SH-SY5Y (cell line): ENCODE measurements around the gene TANGO2.

Experiments used
- GATA2 ChIP-seq: IDR thresholded peaks from 2 replicates; pipeline ENCODE4 v1.6.1; 2011; ENCODE audit warnings: mild to moderate bottlenecking, low read depth, low read length
- GATA3 ChIP-seq: IDR thresholded peaks from 2 replicates; pipeline ENCODE4 v1.6.1; 2011; ENCODE audit warnings: low read depth, mild to moderate bottlenecking, low read length, moderate library complexity

TANGO2 gene

DNA sequence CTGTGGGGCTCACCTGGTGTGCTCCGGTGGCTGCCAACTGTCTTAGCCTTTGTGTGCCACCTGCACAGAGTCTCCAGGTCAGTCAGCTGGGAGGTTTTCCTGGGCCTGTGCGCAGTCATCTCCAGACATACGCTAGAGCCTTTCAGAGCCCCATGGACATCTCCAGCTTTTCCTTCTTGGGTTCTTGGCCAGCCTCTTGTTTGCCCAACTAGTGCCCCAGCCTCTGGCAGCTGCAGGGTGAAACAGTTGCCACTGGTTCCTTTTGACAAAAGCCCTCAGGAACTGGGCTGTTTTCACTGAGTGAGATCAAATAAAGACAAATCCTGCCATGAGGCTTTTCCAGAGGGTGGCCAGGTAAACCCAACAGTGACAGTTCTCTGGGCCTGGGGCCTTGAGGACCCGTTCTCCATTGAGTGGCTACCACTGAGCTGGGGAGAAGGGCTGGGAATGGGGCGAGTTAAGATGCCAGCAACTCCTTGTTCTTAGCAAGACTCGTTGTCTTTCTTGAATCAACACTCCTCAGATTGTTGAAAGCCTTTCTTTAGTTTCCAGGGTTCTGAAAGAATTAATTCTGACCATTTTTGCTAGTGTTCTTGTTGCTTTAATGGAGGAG, 78.3 kb downstream of the TANGO2 start:
- TF ChIP-seq GATA3 (no peak), GATA2 (no peak)

DNA sequence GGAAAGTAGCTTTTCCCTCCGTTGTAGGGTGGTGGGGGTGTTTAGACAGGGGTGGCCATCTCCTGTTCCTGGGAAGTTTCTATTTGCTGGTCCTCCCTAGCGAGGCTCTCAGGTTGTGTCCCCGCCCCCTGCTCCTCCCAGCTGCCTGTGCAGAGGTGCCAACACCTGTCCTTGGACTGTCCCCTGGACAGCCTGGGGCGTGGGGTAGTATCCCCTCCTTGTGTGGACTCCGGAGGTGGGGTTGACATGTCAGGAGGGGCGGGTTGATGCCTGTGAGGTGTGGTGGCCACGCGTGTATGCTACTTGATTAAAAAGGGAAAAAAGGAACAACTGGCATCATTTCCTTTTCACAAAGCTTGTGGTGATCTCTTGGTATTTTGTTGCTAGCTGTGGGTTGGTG, 80.7 kb downstream of the TANGO2 start:
- TF ChIP-seq GATA2 = no peak
- no peak for TF ChIP-seq GATA3

DNA sequence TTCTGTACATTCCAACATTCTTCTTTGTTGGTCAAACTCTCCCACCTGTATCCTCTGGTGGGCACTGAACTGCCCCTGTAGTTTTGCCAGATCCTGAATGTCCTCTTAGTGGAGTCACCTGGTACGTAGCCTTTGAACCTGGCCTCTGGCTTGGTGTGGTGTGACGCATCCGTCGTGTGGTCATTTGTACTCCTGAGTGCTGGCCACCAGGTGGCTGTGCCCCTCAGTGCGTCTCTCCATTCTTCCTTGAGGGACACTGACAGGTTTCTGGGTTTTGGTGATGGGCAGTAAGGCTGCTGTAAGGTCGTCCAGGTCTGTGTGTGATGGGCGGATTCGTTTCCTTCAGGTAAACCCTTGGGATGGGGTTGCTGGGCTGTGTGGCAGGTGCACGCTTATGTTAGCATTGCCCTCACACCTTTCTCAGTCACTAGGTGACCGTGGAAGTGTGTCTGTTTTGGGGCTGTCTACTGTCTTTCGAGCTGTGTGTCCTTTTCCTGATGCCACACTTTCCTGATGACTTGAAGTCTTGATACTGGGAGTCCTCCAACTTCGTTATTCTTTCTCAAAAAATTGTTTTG, 81.4 kb downstream of the TANGO2 start:
- TF ChIP-seq GATA3 (no peak), GATA2 (no peak)

DNA sequence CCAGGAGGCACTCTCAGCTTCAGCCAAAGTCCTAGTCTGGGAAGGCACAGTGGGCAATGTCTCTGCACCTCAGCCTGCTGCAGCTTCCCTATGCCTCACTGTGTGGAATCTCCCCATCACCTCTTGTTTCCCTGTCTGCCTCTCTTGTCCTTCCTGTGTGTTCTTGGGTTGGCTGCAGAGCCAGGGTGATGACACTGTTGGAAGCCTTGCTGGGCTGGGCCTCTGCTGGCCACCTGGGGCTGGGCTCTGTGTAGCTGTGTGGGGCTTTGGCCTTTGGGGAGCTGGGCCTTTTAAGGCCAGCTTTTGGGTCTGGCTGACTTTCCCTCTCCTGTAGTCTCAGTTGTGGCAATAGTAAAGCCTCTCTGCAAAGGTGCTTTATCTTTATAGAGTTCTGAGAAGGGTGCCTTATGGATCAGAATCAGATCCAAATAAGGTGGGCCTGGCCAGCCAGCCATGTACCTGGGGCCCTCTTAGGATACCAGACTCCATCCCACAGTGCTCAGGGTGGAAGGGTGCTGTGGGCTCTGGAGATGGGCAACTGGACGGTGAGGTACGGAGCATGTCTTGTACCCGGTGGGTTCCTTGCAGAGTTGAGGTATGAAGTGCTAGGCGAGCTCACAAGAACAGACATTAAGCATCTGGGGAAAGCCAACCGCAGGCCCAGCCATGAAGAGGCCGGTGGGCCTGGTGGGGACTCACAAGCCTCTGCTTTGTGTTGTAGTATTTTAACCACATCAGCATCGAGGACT, 84.7 kb downstream of the TANGO2 start:
- no peak for TF ChIP-seq GATA2
- TF ChIP-seq GATA3 = no peak

DNA sequence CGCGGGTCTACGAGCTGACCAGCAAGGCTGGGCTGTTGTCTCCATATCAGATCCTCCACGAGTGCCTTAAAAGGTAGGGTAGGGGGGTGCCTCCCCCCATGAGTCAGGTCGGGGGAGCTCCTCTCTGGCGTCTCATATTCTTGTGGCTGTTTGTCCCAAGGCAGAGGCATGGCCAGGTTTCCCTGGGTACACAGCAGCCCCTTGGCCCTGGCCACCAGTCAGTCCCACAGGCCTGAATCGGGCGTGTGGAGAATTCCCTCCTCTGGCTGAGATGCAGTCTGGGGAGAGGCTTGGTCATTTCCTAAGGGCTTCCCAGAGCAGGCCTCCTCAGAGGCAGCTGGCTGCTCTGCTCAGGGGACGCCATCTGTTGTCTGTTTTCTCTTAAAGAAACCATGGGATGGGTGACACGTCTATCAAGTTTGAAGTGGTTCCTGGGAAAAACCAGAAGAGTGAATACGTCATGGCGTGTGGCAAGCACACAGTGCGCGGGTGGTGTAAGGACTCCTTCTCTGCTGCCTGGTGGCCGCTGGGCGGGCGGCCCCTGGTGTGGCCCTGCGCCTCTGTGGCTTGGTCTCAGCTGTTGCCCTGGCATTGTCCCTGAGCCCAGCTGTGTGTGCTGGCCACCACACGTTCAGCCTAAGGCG, 85.4 kb downstream of the TANGO2 start:
- TF ChIP-seq GATA2 = no peak
- TF ChIP-seq GATA3 = no peak

DNA sequence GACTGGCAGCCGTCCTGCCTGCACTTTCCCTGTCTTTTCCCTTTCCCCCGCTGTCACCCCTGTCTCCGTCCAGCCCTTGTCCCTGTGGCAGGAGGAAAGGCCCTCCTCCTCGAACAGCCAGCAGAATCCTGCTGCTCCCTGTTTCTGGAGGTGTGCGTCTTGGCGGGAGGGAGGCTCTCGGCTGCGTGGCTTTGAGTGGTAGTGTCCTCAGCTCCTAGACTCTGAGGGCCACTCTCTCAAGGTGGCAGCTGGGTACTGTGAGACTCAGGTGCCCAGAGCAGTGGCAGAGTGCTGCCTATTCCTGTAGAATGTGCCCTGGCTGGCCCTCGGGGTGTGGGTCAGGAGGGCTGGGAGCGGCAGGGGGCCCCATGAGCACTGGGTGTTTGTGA, 85.9 kb downstream of the TANGO2 start:
- TF ChIP-seq GATA2 = no peak
- no peak for TF ChIP-seq GATA3

DNA sequence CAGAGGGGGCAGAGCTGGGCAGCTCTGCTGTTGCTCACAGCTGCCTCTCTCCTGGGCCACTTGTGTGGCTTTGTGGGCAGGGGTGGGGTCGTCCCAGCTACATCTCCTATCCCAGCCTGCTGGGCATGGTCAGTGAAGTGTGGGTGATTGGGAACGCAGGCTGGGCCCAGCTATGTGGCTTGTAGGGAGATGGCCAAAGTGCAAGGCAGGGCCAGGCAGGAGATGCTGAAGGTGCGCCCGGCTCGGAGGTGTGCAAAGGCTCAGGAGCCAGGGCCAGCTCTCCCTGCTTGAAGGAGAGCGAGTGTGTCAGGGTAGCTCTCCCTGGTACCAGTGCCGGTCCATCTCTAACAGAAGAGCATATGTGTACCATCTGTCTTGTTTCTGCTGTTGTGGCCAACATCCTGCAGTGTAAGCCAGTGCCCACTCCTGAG, 86.6 kb downstream of the TANGO2 start:
- TF ChIP-seq GATA2 (no peak), GATA3 (no peak)

DNA sequence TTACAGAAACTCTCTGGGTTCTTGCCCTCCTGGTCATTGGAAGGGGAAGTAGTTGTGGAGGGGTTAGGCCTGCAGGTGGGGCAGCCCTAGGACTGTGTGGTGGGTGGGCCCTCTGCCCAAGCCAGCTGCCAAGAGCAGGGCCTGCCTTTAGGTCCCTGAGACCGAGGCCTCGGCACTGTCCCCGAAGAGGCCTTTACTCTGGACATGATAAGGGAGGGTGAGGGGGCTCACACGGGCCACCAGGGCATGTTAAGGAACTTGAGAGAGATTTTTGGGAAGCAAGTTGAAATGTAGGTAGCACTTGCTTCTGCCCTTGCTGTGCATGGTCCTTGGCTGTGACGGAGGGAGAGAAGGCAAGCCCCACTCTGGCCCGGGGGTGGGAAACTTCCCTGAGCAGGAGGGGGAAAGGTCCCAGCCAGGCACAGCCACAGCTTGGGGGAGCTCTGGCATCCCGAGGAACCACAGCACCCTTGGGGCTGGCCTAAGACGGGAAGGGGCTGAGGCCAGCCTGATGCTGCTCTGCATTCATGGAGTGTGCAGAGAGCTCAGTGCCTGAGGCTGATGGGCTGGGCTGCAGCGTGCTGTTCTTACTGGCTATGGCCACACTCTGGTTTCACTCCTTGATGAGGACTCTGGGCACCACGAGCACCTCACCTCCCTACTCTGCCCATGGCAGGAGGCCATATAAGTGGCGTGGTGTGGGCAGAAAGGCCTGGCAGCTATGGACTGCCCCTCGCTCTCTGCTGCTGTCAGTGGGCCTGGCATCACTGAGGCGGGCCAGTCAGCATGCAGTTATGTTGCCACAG, 87.2 kb downstream of the TANGO2 start:
- TF ChIP-seq GATA2 (no peak), GATA3 (no peak)

DNA sequence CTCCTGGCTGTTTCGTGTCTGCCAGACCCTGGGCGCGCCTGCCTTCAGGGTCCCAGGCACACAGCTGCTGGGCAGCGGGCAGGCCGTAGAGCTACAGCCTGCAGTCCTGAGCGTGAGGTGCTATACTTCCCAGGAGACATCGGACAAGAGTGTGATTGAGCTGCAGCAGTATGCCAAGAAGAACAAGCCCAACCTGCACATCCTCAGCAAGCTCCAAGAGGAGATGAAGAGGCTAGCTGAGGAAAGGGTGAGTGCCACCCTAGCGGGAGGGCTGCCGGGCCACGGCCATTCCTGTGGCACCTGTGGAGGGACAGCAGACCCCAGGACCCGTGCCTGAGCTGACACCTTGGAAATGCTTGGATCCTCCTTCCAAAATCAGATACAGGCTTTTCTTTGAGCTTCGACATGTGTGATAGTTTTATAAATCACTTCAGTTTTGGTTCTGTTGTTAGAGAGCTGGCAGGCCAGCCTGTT, 87.9 kb downstream of the TANGO2 start:
- TF ChIP-seq GATA3 = no peak
- TF ChIP-seq GATA2 = no peak

DNA sequence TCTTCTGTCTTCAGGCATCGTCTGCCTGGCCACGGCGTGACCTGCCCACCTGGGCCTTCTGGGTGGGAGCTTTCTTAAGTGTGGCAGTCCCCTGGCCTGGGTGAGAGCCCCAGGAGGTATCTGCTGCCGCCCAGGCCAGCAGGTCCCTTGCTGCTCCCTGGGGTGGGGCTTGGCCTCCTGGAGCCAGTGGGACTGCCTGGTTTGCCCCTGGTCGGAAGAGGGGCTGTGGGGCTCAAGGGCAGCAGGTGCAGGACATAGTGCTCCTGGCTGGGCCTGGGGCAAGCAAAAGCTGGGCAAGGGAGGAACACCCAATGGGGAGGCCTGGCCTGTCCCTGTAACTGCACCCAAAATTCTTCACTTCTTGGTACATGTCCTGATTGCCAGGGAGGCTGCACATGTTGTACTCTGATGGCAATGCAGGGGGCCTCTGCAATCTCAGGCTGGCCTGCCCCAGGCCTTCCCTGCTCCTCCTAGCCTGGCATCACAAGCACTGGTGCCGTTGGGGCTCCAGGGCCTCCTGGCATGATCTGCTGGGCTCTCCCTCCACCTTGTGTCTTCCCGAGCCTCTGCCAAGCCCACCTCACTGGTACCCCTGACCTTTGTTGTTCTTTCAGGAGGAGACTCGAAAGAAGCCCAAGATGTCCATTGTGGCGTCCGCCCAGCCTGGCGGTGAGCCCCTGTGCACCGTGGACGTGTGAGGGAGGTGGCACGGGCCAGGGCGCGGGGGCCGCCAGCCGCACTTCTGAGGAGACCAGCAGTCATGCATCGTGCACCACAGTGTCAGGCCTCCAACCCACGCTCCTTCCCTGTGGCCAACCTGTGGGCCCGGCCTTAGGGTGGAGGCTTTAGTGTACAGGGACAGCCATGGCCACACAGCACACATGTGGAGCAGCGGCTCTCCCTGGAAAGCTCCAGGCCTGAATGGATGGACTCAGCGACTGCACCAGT, 88.8 kb downstream of the TANGO2 start:
- TF ChIP-seq GATA2 (no peak), GATA3 (no peak)

DNA sequence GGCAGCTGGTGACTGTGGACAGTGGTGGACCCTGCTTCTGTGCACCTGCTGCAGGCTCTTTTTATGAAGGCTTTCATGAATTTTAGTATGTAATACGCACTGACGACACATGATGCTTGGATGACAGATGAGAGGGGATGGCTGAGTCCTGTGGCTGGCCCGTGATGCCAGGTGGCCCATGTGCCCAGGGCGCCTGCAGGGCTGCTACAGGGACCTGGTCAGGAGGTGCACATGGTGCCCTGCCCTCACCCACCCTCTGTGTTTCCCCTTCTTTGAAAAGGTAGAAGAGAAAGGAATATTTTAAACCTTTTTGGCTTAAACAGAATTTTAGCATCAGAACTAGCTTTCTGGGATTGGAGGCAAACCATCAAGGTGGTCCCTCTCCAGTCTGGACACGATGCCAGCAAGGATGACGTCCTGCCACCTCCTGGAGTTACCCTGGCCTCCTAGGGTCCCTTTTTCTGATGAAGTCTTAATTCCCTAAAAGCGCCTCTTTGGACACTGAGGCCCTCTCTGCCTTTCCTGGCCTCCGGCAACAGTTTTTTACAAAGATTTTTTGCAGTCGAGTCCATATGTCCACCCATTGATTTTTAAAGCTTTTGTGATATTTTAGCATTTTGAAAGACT, 89.6 kb downstream of the TANGO2 start:
- TF ChIP-seq GATA3 (no peak), GATA2 (no peak)

DNA sequence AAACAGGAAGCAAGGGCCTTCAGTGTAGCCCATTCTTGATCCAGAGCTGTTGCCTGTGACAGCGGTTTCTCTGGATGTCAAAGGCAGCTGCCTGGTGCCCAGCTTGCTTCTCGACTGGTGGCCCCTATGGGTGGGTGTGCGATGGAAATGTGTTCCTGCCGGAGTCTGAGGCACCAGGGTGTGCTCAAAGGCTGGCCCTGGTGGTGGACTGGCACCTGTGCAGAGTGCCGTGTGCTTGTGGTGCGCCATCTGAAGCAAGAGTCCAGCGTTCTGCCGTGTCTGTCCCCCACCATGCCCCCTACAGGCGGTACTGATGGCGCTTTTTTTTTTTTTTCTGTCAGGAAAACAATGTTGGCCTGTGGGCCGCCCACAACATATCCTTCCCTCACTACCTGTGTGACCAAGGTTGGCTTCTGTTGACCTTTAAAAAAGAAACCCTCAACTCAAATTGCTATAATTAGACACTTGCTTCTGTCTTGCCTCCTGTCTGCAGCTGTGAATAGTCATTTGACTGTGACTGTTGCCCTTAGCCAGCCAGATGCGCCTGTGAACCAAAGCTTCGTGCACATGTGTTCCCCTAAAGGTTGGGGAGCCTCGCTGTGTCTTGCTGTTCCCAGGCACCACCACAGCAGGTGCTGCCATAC, 90.3 kb downstream of the TANGO2 start:
- TF ChIP-seq GATA3 (no peak), GATA2 (no peak)
